SK-N-DZ (cell line): ENCODE data around the gene POTEH.
A peak's percentile ranks its signal among the peaks of the same experiment; 100 is the strongest.
"Not testable (repeated sequence)": the region's sequence is repeated elsewhere in the genome, so short reads cannot be mapped to it uniquely, and the experiment has no call there.

ENCODE experiments used
- DNase-seq: peaks from one replicate; pipeline ENCODE4 v3.0.0-alpha.2; 2015; ENCODE audit warnings: low spot score
- small RNA-seq, 2 experiments: library from RNA; depleted of rRNA; stranded (forward); fragments of <200 nt; gene quantifications; one replicate each; pipeline ENCODE3, GENCODE V24; 2014

The POTEH gene

DNA sequence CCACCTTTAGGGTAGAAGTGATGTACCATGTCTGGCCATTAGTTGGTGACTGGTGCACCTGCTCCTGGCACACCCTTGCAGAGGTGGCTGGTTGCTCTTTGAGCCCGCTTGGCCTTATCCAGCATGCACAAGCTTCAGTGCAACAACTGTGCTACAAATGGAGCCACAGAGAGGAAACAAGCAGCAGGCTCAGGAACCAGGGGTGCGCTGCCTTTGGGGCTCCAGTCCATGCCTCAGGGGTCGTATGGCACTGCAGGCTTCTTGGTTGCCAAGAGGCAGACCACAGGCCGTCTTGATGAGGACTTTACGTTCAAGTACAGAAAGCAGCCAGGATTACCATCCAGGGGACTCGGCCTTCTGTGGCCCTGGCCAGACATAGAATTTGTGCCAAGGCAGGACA, 44.6 kb downstream of the POTEH start:
- not testable (repeated sequence) for DNase-seq

DNA sequence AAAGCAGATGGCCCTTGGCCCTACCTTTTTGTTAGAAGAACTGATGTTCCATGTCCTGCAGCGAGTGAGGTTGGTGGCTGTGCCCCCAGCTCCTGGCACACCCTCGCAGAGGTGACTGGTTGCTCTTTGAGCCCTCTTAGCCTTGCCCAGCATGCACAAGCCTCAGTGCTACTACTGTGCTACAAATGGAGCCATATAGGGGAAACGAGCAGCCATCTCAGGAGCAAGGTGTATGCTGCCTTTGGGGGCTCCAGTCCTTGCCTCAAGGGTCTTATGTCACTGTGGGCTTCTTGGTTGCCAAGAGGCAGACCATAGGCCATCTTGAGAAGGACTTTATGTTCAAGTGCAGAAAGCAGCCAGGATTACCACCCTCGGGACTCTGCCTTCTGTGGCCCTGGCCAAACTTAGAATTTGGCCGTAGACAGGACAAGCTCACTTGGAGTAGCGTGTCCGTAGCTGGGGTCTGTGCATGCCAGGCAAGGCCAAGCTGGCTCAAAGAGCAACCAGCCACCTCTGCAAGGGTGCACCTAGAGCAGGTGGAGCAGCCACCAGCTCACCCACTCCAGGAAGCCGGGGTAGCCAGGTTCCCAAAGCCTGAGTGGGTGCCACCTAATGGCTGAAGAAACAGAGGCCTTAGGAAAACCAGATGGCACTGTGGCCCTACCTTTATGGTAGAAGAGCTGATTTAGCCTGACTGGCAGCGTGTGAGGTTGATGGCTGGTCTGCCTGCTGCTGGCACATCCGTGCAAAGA, 48.5 kb downstream of the POTEH start:
- DNase-seq: not testable (repeated sequence)

DNA sequence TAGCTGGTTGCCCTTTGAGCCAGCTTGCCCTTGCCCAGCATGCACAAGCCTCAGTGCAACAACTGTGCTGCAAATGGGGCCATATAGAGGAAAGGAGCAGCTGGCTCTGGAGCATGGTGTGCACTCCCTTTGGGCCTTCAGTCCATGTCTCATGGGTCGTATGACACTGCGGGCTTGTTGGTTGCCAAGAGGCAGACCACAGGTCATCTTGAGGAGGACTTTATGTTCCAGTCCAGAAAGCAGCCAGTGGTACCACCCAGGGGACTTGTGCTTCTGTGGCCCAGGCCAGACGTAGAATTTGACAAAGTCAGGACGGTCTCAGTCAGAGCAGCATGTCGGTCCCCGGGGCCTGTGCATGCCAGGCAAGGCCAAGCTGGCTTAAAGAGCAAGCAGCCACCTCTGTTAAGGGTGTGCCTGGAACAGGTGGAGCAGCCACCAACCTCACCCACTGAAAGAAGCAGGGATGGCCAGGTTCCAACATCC, 49.1 kb downstream of the POTEH start:
- DNase-seq: not testable (repeated sequence)

DNA sequence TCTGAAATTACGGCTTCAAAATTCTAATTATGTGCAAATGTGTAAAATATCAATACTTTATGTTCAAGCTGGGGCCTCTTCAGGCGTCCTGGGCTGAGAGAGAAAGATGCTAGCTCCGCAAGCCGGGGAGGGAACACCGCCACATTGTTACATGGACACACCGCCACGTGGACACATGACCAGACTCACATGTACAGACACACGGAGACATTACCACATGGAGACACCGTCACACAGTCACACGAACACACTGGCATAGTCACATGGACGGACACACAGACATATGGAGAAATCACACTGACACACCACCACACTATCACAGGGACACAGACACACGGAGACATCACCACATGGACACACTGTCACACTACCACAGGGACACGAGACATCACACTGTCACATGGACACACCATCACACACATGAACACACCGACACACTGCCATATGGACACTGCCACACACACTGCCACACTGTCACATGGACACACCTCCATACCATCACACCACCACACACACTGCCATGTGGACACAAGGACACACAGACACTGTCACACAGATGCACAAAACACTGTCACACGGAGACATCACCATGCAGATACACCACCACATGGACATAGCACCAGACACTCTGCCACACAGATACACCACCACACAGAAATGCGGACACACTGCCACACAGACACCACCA, 58.0 kb downstream of the POTEH start:
- DNase-seq: peak; percentile 0

DNA sequence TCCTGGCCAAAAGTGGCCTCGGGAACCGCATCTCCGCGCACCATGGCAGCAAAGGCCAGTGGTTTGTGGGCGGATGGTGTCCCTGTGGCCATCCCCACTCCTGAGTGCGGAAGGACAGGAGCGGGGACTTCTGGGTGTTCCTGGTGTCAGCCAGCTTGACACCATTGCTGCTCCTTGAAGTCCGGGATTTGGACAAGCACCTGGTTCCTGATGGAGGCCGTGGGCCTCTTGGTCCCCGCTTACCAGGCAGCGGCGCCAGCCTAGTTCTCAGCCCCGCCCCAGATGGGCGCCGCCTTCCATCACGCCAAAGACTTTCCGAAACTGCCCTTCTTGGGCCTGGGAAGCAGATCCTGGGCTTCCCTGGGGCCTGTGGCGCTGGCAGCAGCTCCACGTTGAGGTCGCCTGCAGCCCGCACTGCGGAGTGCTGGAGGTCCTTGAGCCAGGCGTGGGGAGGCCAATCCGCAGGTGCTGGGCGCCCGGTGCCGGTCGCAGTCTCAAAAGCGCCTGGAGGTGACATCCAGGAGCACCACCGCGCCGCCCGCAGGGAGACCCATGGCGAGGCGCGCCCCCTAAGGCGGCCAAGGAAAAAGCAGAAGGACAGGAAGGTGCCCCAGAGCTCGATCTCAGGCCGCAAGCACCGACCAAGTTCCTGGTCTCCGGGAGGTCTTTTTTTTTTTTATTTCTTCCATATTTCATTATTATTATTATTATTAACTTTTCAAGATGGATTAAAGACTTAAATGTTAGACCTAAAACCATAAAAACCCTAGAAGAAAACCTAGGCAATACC, 59.5 kb downstream of the POTEH start:
- peak; percentile 0 for DNase-seq

DNA sequence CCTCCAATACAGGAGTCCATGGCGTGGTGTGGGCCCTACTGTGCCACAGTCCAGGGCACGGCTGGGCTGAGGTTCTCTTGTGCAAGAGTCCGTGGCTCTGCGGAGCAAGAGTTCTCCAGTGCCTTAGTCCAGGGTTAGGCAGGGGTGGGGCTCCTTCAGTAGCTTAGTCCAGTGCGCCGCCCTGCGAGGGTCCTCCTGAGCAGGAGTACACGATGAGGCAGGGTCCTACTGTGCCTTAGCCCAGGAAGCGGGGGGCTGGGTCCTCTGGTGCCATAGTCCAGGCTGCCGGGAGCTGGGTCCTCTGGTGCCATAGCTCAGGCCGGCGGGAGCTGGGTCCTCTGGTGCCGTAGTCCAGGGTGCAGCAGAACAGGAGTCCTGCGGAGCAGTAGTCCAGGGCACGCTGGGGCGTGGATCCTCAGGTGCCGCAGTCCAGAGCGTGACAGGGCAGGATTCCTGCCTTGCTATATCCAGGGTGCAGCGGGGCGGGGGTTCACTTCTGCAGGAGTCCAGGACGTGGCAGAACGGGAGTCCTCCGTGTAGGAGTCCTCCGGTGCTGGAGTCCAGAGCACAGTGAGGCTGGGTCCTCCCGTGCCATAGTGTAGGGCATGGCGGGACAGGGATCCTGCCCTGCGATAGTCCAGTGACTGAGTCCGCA, 69.7 kb downstream of the POTEH start:
- DNase-seq: not testable (repeated sequence)

DNA sequence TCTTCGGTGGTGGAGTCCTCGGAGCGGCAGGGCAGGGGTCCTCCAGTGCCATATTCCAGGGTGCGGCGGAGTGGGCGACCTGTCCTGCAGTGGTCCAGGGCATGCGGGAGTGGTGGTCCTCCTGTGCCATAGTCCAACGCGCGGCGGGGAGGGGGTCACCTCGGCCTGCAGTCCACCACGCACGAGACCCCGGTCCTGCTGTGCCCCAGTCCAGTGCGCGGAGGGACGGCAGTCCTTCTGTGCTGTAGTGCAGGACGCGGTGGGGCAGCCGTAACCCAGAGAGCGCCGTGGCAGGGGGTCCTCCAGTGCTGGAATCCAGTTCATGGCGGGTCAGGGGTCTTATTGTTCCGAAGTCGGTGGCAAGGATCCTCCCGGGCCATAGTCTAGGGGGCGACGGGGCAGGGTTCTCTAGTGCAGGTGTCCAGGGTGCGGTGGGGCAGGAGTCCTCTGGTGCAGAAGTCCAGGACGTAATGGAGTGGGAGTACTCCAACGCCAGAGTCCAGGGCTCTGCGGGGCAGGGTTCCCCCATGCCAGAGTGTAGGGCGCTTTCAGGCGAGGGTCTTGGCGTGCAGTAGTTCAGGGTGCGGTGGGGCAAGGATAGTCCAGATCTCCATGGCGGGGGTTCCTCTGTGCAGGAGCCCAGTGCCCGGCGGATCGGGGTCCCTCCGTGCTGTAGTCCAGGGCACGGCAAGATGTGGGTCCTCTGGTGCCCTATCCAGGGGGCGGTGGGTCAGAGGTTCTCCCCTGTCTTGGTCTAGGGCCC, 70.7 kb downstream of the POTEH start:
- DNase-seq: not testable (repeated sequence)

DNA sequence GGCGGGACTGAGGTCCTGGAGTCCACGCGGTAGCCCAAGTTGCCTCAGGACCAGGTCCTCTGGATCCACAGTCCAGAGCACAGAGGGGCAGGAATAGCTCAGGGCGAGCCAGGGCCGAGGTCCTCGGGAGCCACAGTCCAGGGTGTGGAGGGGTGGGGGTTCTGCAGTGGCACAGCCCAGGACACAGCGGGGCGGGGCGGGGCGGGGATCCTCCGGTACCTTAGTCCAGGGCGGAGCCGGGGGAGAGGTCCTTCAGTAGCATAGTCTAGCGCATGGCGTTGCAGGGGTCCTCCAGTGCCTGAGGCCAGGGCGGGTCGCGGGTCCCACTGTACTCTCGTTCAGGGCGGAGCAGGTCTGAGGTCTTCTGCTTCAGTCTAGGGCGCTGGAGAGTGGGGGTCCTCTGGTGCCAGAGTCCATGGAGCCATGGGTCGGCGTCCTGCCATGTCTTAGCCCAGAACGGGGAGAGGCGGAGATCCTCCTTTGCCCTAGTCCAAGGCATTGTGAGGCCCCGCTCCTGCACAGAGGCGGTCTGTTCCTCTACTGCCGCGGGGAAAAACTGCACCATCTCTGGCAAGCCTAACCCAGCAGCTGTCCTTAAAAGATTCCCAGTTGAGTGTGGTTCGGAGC, 71.4 kb downstream of the POTEH start:
- peak; percentile 0 for DNase-seq

DNA sequence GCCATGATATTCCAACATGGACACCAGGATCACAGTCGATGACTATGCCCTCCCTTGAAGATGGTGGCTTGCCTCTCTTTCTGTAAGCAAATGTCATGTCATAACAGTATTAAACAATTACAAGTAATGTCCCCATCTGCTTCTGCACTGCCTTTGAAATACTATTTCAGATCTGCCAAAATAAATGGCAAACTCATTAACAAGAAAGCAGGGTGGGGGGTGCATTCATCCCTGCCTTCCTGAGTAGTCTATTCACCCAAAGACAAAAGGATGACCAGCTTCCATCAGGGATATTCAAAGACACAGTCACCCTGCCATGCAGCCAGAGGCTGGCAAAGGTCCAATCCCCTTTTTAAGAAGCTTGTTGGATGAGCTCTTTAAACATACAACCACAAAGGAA, 73.7 kb downstream of the POTEH start:
- DNase-seq: not testable (repeated sequence)

Small RNAs within 50 kb of the gene (small RNA-seq; reads per million reads assigned to genes)
- gene RNU6-816P: 0 reads per million in 2 experiments
